ENCODE measurements around the gene TESPA1.

Gene TESPA1

GRCh38 chr12:54983536-54984101 lies 943 bp downstream of the TESPA1 start:
- DNase-seq, result no peak

- no peak for DNase-seq
Observed at GRCh38 chr12:54981796-54982195, 2.8 kb downstream of the TESPA1 start.

- no peak for DNase-seq
Observed at GRCh38 chr12:54980341-54980740, 4.2 kb downstream of the TESPA1 start.

DNA sequence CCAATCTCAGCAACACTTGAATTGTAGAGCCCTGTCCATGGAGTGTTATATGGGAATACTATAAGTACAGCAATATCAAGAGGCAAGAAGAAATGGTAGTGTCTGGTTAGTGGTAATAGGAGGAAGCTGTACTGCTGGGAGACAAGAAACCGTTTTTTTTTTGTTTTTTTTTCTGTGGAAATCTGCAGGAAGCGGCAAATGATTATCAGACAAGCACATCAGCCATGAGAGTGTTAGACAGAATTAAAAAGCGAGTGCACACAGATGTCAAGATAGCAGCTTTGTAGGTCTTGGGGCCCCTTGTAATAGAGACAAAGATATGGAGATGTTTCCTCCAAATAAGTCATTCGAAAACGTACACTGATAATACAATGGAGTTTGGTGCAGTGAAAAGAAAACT lies 6.7 kb downstream of the TESPA1 start:
- no peak for DNase-seq

DNA sequence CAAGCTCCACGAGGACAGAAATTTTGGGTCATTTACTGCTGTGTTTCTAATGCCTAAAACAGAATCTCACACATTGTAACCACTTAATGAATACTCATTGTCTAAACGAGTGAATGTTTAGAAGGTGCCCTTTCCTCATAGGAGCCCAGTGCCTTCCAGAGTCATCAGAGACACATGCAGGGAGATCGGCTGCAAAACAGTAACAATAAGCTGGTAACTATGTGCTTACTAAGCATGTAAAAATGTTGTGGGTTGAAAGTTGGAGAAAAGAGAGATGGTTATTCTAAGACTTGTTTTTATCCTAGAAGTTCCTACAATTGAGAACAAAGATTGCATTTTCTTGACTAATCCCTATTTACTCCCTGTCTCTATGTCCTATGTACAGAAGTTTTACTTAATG lies 7.4 kb downstream of the TESPA1 start:
- DNase-seq, result no peak

DNA sequence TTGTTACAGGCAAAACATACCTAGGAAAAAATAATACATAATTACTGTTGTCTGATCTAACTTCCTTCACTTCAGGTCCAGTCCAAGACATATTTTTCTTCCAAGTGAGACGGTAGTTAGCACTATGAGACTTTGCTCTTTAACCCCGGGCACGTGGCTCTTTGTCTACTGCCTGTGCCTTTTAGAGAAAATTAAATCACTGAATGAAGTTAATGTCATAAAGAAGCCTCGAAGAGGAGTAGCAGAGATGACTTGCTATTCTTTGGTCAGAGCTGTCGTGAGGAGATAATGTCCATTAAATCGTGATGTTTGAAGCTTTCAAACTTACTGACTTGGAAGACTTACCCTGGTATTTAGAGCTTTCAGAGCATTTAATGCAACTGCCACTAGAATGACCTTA lies 8.7 kb downstream of the TESPA1 start:
- no peak for DNase-seq

GRCh38 chr12:54975272-54975671 lies 9.3 kb downstream of the TESPA1 start:
- no peak for DNase-seq

- DNase-seq, result peak; percentile 65
Observed at GRCh38 chr12:54974279-54974678, 10.3 kb downstream of the TESPA1 start.

DNA sequence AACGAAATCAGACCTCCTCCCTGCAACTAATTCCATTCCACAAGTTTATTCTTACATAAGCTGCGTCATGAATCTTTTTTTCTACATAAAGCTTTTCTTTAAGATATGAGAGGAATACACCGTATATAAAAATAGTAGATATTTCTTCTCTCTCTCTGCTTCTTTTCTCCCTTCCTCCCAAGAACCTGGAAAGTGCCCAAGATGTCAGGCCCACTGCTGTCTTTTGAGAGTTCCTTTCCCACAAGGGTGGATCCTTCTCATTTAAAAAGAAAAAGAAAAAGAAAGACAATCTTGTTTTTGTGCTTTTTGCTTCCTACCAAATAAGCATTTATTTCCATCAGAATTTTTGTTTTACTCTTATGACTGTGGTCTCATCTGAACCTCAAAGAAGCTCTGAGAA lies 11.0 kb downstream of the TESPA1 start:
- no peak for DNase-seq

DNA sequence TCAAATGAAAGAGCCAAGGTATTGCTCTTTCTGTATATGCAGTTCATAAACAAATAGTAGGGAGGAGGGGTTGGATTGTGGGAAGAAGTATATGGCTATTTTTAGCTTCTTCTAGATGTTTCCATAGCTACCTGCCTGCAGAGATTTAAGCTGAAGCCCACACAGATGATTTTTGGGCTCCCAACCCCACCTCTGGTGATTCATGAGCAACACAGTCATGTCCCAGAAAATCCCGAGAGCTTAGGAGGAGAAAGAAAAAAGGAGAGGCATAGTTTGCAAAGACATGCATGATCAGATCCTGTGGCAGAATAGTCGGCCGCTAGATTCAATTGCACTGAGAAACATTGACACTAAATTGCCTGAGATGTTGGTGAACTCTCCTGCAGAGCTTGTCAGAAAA lies 13.8 kb downstream of the TESPA1 start:
- no peak for DNase-seq

GRCh38 chr12:54968181-54968730 lies 16.3 kb downstream of the TESPA1 start:
- no peak for DNase-seq

DNA sequence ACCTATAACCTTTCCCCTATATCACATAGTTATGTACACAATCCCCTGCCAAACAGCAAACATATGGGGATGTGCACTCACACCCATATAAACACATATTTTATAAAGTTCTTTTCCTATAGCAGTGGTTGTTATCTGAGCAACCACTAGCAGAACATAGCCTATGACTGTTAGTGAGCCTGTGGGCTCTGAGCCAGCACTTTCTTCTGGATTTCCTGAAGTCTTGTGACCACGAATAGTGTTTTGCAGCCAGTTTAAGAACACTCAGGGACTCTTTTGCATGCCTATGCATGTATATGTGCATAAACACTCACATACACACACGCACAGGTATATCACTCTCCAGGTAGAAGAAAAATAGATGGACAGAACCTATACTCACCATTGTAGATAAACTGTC lies 17.1 kb downstream of the TESPA1 start:
- DNase-seq, result no peak

- no peak for DNase-seq
Observed at GRCh38 chr12:54961190-54961589, 23.4 kb downstream of the TESPA1 start.

GRCh38 chr12:54959291-54960018 lies 25.1 kb downstream of the TESPA1 start:
- DNase-seq, result no peak

DNA sequence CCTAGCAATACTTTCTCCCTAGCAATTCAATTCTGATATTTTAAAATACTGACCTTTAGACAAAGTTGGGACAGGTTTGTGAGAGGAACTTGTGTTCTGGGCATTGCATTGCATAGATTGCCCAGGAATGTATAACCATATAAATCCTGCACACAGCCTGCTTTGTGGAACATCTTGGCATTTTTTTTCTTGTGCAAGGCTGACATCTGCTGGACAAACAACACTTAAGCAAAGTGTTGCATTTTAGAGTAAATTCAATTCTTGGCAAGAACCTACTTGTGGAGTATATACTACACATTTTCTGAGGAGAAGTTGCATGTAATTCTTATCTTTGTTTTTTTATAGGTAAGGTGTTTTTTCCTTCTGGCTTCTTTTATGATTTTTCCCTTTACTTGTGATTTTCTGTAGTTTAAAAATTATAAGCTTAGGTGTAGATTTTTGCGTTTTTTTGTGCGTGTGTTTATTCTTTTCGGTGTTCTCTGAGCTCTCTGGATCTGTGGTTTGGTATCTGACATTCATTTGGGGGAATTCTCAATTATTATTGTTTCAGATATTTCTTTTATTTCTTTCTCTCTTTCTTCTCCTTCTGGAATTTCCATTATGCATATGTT lies 26.4 kb downstream of the TESPA1 start:
- DNase-seq, result no peak

DNA sequence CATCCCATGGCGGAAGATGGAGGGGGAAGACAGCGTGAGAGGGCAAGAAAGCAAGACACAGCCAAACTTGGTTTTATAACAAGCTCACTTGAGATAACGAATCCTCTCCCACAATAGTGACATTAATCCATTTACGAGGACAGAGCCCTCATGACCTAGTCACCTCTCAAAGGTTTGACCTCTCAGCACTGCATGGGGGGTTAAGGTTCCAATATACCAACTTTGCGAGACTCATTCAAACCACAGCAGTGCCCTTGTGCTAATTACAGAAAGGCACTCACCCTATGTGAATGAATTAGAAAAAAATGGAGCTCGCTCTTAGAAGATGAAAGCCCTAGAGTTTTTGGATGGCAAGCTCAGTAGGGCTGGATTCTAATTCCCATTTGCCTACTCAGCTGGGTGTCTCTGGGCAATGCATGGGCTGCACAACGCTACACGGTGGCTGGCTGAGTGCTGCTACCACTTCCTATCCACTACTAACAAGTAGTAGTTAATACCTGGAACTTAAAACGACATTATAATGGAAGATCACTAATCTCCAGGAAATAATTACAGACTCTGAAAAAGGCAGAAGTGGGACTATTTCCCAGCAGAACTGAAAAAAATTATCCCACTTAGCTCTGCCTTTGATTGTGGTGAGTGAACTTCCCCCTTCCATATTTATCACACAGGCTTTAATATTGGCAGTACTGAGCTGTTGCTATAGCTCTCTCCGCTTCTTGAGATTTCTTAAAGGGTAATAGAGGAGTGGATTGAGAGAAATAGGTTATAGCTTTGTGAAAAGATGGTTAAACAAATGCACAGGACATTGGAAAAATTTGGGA lies 27.5 kb downstream of the TESPA1 start:
- DNase-seq, result no peak

DNA sequence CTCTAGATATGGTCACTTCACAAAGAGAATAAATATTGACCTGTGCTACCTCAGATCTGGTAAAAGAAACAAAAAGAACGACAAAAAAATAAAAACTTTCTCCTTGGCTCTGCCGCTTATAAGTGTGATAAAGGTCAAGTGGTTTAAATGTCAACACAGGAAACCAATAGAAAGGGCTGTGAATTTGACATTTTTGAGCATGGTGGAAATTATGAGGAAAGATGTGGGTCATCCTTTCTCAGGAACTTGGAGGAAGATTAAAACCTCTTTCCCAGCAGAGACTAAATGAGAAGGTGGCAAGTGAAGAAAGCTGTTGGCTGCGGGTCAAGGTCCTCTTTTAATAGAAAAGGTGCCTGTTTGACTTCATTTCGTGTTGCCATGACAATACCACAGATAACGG lies 28.2 kb downstream of the TESPA1 start:
- DNase-seq, result no peak

GRCh38 chr12:54954801-54955200 lies 29.8 kb downstream of the TESPA1 start:
- no peak for DNase-seq

DNA sequence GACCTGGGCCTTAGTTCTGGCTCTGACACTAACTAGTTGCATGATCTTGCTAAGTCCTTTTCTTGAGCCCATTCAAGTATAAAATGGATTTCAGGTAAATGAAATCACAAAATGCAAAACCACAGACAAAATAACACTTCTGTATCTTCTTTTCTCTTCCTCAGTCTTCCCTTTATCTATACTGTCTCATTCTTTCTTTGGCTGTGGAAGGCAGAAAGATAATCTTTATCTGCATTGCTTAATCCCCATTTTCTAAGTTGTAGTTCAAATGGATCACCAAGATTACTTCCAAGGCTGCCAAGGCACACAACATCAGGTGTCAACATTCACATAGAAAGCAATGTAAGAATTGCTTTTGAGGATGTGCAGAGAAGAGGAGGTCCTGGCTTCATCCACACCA lies 30.3 kb downstream of the TESPA1 start:
- no peak for DNase-seq

- no peak for DNase-seq
Observed at GRCh38 chr12:54950071-54950727, 34.4 kb downstream of the TESPA1 start.

GRCh38 chr12:54949073-54949711 lies 35.4 kb downstream of the TESPA1 start:
- DNase-seq, result no peak

GRCh38 chr12:54948171-54948570 lies 36.4 kb downstream of the TESPA1 start:
- no peak for DNase-seq

All from islet precursor cell (in vitro differentiated cells).